A549 (cell line): ENCODE data around the gene FCHO2.

Experiments
- CTCF ChIP-seq: fragments of >200 bp; sonication (Bioruptor Twin); formaldehyde crosslinking; IDR thresholded peaks from 3 replicates; pipeline ENCODE4 v1.5.1; 2016
- EHF ChIP-seq: fragments of 250-450 bp; sonication (Bioruptor Pico); IDR thresholded peaks from 2 replicates; pipeline ENCODE4 v1.5.0; 2020; ENCODE audit warnings: mild to moderate bottlenecking
- EHMT2 ChIP-seq: fragments of 200-600 bp; sonication (generic); IDR thresholded peaks from 2 replicates; pipeline ENCODE4 v1.6.1; 2016; ENCODE audit warnings: antibody characterized with exemption, low read depth, mild to moderate bottlenecking, moderate library complexity
- EP300 ChIP-seq, 2 experiments: fragments of >200 bp; sonication (Bioruptor Twin); formaldehyde crosslinking; IDR thresholded peaks; 2 replicates in 1 of 2; 3 replicates in 1 of 2; pipeline ENCODE4 v1.6.1; 2016 to 2017
- JUN ChIP-seq, 2 experiments: fragments of >200 bp; sonication (Bioruptor Twin); formaldehyde crosslinking; IDR thresholded peaks; 2 replicates in 1 of 2; 3 replicates in 1 of 2; pipeline ENCODE4 v1.6.1; 2016 to 2017
- KDM5A ChIP-seq: fragments of 200-600 bp; sonication (generic); IDR thresholded peaks from 2 replicates; pipeline ENCODE4 v1.6.1; 2016; ENCODE audit warnings: antibody characterized with exemption, mild to moderate bottlenecking
- NPAS2 ChIP-seq: fragments of 250-450 bp; sonication (Bioruptor Pico); IDR thresholded peaks from 2 replicates; pipeline ENCODE4 v1.8.0; 2022; ENCODE audit warnings: mild to moderate bottlenecking, moderate library complexity, borderline replicate concordance
- POLR2A ChIP-seq: IDR thresholded peaks from 2 replicates; pipeline ENCODE4 v1.6.1; 2012; ENCODE audit warnings: mild to moderate bottlenecking, low read length
- POLR2AphosphoS2 ChIP-seq: conservative IDR thresholded peaks from 2 replicates; pipeline ENCODE4 v1.6.1; 2012; ENCODE audit warnings: low read length, improper control_type of control experiment, inconsistent platforms
- RFX5 ChIP-seq: fragments of 450-650 bp; IDR thresholded peaks from 2 replicates; pipeline ENCODE4 v1.7.1; 2014; ENCODE audit warnings: antibody characterized with exemption, mild to moderate bottlenecking, moderate library complexity
- ZSCAN20 ChIP-seq: fragments of 250-450 bp; sonication (Bioruptor Pico); IDR thresholded peaks from 2 replicates; pipeline ENCODE4 v1.8.0; 2022; ENCODE audit warnings: mild to moderate bottlenecking, moderate library complexity
- TF ChIP-seq, protein P1 (sequence below): fragments of 250-450 bp; sonication (Bioruptor Pico); IDR thresholded peaks from 2 replicates; pipeline ENCODE4 v1.5.0; 2021; ENCODE audit warnings: mild to moderate bottlenecking, moderate library complexity, borderline replicate concordance

DNA sequence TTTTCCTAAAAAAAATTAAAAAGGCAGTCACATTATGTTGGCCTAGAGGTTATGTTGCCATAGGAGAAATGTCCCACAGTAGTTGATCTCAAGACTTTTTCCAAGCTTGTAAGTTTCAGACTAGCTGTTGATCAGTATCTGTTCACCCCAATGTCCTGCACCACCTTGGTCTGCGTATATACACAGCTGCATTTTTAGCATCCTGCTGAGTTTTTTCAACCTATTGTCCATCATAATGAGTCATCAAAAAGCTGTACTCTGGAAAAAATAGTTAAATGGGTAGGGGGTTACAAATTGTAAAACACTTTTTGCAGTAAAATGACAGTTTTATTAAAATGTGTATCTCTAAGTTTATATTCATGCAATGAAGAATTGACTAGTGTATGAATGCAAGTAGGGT is 111.4 kb downstream of the FCHO2 start:
- TF ChIP-seq CTCF (no peak), POLR2A (no peak), EP300 (IDR thresholded peaks at IDR 0.05) (no peak), KDM5A (no peak), RFX5 (no peak), POLR2AphosphoS2 (no peak), EHF (CRISPR knock-in tag) (no peak), JUN (IDR thresholded peaks at IDR 0.05) (no peak), NPAS2 (CRISPR knock-in tag) (no peak), EHMT2 (no peak), ZSCAN20 (CRISPR knock-in tag) (no peak)
- TF ChIP-seq, protein P1, sequence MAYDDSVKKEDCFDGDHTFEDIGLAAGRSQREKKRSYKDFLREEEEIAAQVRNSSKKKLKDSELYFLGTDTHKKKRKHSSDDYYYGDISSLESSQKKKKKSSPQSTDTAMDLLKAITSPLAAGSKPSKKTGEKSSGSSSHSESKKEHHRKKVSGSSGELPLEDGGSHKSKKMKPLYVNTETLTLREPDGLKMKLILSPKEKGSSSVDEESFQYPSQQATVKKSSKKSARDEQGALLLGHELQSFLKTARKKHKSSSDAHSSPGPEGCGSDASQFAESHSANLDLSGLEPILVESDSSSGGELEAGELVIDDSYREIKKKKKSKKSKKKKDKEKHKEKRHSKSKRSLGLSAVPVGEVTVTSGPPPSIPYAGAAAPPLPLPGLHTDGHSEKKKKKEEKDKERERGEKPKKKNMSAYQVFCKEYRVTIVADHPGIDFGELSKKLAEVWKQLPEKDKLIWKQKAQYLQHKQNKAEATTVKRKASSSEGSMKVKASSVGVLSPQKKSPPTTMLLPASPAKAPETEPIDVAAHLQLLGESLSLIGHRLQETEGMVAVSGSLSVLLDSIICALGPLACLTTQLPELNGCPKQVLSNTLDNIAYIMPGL (CRISPR knock-in tag): no peak
